Measurements from ENCODE around the gene DPT. TPM values are rescaled to one million over a fixed set of nuclear protein-coding genes. Genes with fewer than 3 reads are reported as not detected.
A peak's percentile ranks its signal among the peaks of the same experiment; 100 is the strongest.
"Not testable (repeated sequence)": the region's sequence is repeated elsewhere in the genome, so short reads cannot be mapped to it uniquely, and the experiment has no call there.

Gene DPT
- total RNA-seq, 6 donors from 2014 or later = 11.5 to 22.4 (median 12.3) TPM; not detected in 1

DNA sequence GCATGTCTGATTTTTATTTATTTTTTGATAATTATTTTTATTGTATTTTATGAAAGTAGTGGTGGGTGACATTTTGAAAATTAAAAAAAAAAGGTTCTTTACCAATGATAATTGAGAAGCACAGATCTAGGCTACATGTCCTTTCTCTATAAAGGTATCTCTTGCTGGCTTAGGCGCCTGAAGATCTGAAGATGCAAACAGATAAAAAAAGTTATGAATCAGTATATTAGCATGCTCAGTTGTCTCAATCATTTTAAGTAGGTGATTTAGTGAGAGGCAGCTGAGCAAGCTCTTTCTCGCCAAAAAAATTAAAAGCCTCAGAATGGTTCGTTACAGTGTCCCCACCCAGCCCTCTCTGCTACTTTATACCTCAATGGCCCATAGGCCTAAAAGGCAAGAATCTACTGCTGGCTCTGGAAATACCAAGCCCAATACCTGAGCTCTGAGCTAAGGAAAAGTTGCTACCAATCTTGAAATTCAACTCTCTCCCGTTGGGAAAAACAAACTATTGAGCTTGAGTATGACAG, 42.2 kb upstream of the DPT start:
- TF ChIP-seq EP300 (IDR thresholded peaks at IDR 0.05) (no peak), POLR2A (IDR thresholded peaks at IDR 0.05) (no peak), POLR2AphosphoS5 (IDR thresholded peaks at IDR 0.05) (no peak), CTCF (IDR thresholded peaks at IDR 0.05) (no peak)
- no peak overlapping the region for H3K4me3 ChIP-seq
- peaks cover 0 to 8% (median 7%) of the 10 kb centered on the region in 4 donors for H3K4me1 ChIP-seq
- 82 to 84% methylated on average over 4 of the region's 4 CpGs for WGBS, 2 donors
- H3K27ac ChIP-seq = no peak overlapping the region
- no peak for DNase-seq
- H3K9me3 ChIP-seq = no peaks in the 10 kb centered on the region
- no peak for ATAC-seq (ENCODE audit: low FRiP score in 2 of 2)
- no peaks in the 10 kb centered on the region for H3K27me3 ChIP-seq
- no peaks in the 10 kb centered on the region for H3K36me3 ChIP-seq

GRCh38 chr1:168769893-168770292, 40.9 kb upstream of the DPT start:
- H3K4me1 ChIP-seq; DNase-seq; H3K27me3 ChIP-seq; H3K4me3 ChIP-seq; ATAC-seq (ENCODE audit: low FRiP score in 2 of 2); H3K9me3 ChIP-seq; H3K36me3 ChIP-seq; H3K27ac ChIP-seq: not testable (repeated sequence)
- WGBS, 2 donors = 95 to 100% methylated on average over 3 of the region's 3 CpGs

- WGBS, 2 donors = 40 to 74% methylated on average over 4 of the region's 4 CpGs
- peak in 1 of 2 donors; percentile 55 for DNase-seq
- H3K4me3 ChIP-seq = no peak overlapping the region
- TF ChIP-seq POLR2AphosphoS5 (IDR thresholded peaks at IDR 0.05) = peak in 1 of 2 donors; percentile 26
- TF ChIP-seq EP300 (IDR thresholded peaks at IDR 0.05) = peak in 1 of 4 donors; percentile 35
- TF ChIP-seq CTCF (IDR thresholded peaks at IDR 0.05) = no peak
- H3K9me3 ChIP-seq = no peaks in the 10 kb centered on the region
- ATAC-seq (ENCODE audit: low FRiP score in 2 of 2) = peak; percentile 80 to 88
- no peaks in the 10 kb centered on the region for H3K27me3 ChIP-seq
- no peak overlapping the region for H3K27ac ChIP-seq
- peaks cover 0 to 6% (median 3%) of the 10 kb centered on the region in 4 donors for H3K4me1 ChIP-seq
- H3K36me3 ChIP-seq = no peaks in the 10 kb centered on the region
Measured at GRCh38 chr1:168767894-168768584, 39.0 kb upstream of the DPT start.

DNA sequence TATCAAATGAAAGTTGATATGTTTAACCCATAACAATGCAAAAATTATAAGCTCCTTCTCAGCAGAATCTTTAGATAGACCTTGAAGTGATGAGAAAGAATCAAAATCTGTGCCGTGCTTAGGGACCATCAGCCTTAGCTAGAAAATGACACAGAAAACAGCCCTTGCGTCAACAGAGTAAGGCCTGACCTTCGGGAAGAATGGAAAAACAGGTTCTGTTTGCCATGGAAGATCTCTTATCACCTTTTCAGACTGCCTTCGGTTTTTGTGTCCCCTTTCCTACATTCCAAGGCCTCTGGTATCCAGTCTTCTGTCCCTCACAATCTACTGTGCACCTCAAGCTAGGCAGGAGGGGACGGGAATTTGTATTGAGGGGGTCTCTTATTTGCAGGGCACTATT, 37.6 kb upstream of the DPT start:
- 79 to 88% methylated on average over 5 of the region's 5 CpGs for WGBS, 2 donors
- H3K27me3 ChIP-seq = no peaks in the 10 kb centered on the region
- no peak overlapping the region for H3K27ac ChIP-seq
- H3K4me1 ChIP-seq = peaks cover 0 to 5% (median 2%) of the 10 kb centered on the region in 4 donors
- no peak for ATAC-seq (ENCODE audit: low FRiP score in 2 of 2)
- H3K4me3 ChIP-seq = no peak overlapping the region
- TF ChIP-seq POLR2AphosphoS5 (IDR thresholded peaks at IDR 0.05) (no peak), EP300 (IDR thresholded peaks at IDR 0.05) (no peak), CTCF (IDR thresholded peaks at IDR 0.05) (no peak), POLR2A (IDR thresholded peaks at IDR 0.05) (no peak)
- no peaks in the 10 kb centered on the region for H3K36me3 ChIP-seq
- DNase-seq = no peak
- no peaks in the 10 kb centered on the region for H3K9me3 ChIP-seq

GRCh38 chr1:168763031-168763430, 34.0 kb upstream of the DPT start:
- Histone ChIP-seq H3K4me3 (no peak overlapping the region), H3K9me3 (no peaks in the 10 kb centered on the region), H3K27me3 (no peaks in the 10 kb centered on the region), H3K27ac (no peak overlapping the region), H3K4me1 (peaks cover 0 to under 1% (median under 1%) of the 10 kb centered on the region in 4 donors), H3K36me3 (no peaks in the 10 kb centered on the region)
- WGBS, 2 donors = 90 to 97% methylated on average over 3 of the region's 3 CpGs
- ATAC-seq (ENCODE audit: low FRiP score in 2 of 2) (no peak), DNase-seq (no peak)
- TF ChIP-seq CTCF (IDR thresholded peaks at IDR 0.05) = no peak
- no peak for TF ChIP-seq POLR2AphosphoS5 (IDR thresholded peaks at IDR 0.05)
- no peak for TF ChIP-seq EP300 (IDR thresholded peaks at IDR 0.05)
- no peak for TF ChIP-seq POLR2A (IDR thresholded peaks at IDR 0.05)

All from upper lobe of left lung (tissue), 6 donors.